H1 (cell line): ENCODE measurements around the gene HTATIP2.

Experiments used
- HDAC2 ChIP-seq, 2 experiments: fragments of 300-600 bp in 1 of 2; sonication (generic) in 1 of 2; IDR thresholded peaks; 2 replicates each; pipeline ENCODE4 v1.6.1; 2011 to 2012; ENCODE audit warnings: low read depth in 2 of 2, low read length in 2 of 2, mild to moderate bottlenecking in 2 of 2, moderate library complexity in 2 of 2, borderline replicate concordance in 1 of 2, inconsistent platforms in 1 of 2
- POLR2A ChIP-seq, 2 experiments: IDR thresholded peaks; 1 replicate in 1 of 2; 2 replicates in 1 of 2; pipeline ENCODE4 v1.6.1; 2011; ENCODE audit warnings: low read depth in 2 of 2, low read length in 2 of 2, mild to moderate bottlenecking in 2 of 2; ENCODE audit errors: control extremely low read depth in 1 of 2
- POLR2AphosphoS5 ChIP-seq: IDR thresholded peaks from 2 replicates; pipeline ENCODE4 v1.6.1; 2011; ENCODE audit warnings: low read depth, low read length
- RFX5 ChIP-seq: IDR thresholded peaks from 2 replicates; pipeline ENCODE4 v1.6.1; 2011; ENCODE audit warnings: low read depth, low read length, improper control_type of control experiment, borderline replicate concordance
- YY1 ChIP-seq: IDR thresholded peaks from 2 replicates; pipeline ENCODE4 v1.6.1; 2011; ENCODE audit warnings: low read depth, mild to moderate bottlenecking, low read length
- TF ChIP-seq, protein P1 (sequence below): IDR thresholded peaks from 2 replicates; pipeline ENCODE4 v1.6.1; 2011; ENCODE audit warnings: low read depth, mild to moderate bottlenecking, low read length; ENCODE audit not compliant: insufficient read depth

DNA sequence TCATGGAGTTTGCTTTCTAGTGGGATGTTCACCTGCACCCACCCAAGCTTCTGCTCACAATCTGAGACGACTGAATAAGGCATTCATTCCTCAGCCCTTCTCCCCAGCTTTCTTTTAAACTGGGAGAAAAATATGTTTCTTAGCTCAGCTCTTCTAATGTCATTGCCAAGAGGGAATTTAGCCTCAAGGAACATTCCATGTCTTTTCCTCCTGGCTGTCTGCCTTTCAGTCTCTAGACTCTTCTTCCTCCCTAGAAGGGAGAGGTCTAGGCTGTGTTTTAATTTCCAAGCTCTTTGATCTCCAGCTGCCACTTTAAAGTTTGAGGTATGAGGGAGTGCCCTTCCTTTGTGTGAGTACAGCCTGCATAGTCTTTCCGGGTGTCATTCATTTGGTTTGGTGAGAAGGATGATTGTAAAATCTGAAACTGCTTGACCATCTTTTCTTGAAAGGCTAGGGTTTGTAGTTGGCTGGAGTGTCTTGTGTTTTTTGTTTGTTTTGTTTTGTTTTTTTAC lies 11.7 kb upstream of the HTATIP2 start:
- no peak for TF ChIP-seq POLR2A (IDR thresholded peaks at IDR 0.05; ENCODE audit: control extremely low read depth in 1 of 2, low read depth in 2 of 2, low read length in 2 of 2)
- TF ChIP-seq YY1, result no peak
- no peak for TF ChIP-seq POLR2AphosphoS5
- TF ChIP-seq HDAC2 (IDR thresholded peaks at IDR 0.05; ENCODE audit: borderline replicate concordance in 1 of 2, low read depth in 2 of 2, low read length in 2 of 2), result no peak
- no peak for TF ChIP-seq RFX5
- TF ChIP-seq, protein P1, sequence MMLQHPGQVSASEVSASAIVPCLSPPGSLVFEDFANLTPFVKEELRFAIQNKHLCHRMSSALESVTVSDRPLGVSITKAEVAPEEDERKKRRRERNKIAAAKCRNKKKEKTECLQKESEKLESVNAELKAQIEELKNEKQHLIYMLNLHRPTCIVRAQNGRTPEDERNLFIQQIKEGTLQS, result no peak
